Pons (tissue), 1 donor: ENCODE results near the gene DNER.

Experiments
- DNase-seq: peaks from one replicate; pipeline ENCODE4 v3.0.0-alpha.2; 2016; ENCODE audit warnings: low spot score

DNER gene

DNA sequence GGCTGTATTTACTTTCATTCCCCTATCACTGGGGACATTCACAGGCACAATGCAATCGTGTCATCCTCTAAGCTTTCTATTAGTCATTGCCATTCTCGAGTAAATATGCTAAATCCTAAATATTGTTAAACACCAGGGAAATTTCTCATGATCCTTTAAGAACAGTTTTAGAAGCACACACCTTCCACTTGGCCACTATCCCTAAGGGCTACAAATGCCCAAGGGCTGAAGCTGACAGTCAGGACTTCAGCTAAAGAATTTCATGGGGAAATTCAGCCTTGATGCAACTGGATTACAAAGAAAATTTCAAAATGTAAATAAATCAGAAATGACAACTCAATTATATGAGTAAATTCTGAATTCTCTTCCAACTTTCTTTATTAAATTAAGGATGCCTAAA, 280.2 kb downstream of the DNER start:
- DNase-seq, result peak; percentile 26

DNA sequence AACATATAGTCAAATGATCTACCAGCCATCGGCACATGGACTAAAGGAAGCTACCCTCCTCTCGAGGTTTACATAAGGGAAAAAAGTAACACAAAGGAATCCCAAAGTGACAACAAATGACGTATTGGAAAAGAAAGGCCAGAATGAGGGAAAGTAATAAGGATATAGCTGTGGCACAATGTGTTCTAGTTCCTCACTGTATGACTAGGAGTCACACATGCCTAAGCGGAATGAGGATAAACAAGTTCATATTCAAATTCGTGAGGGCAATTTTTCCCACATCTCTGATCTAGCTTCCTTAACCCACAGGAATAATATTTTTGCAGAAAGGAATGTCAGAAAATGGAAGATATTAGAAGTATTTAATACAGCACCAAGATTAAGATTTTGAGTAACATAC, 281.0 kb downstream of the DNER start:
- no peak for DNase-seq

DNA sequence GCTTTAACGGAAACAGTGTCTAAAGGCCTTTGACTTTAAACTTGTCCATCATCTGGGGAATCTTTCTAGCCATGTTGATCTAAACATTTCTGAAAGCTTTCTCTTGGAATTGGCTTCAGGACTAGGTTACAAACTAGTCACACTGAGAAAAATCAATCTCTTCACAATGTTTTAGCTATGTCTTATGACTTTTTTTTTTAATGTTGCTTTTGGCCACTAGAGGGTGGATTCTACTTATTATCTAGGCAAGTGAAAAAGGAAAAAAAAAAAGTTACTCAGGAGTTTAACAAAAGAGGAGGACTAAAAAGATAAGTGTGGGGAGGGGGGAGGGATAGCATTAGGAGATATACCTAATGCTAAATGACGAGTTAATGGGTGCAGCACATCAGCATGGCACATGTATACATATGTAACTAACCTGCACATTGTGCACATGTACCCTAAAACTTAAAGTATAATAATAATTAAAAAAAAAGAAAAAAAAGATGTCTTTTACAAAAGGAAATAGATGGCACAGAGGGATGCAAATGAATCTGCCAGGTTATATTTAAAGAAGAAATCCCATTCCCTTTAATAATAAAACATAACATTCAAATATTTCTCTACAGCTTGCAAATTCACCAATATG, 282.9 kb downstream of the DNER start:
- peak; percentile 87 for DNase-seq

GRCh38 chr2:229429589-229429988, 284.8 kb downstream of the DNER start:
- DNase-seq, result no peak

DNA sequence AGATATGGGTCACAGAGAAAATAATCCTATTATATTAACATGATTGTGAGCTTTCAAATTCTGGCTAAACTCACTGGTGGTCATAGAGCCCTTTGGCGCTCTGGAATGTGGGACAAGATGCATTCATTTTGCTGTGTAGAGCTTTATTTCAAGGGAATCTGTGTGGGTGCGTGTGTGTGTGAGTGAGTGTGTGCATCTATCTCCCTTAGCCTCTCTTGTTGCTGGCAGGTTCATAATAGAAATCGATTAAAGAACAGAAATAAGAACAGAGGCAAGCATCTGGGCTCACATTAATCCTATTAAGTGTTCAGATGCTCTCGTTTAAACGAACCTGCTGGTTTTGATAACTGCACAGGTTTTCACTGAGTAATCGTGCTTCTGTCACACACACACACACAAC, 287.9 kb downstream of the DNER start:
- DNase-seq, result no peak

- no peak for DNase-seq
These were observed 288.8 kb downstream of the DNER start for GRCh38 chr2:229425598-229425997.

DNA sequence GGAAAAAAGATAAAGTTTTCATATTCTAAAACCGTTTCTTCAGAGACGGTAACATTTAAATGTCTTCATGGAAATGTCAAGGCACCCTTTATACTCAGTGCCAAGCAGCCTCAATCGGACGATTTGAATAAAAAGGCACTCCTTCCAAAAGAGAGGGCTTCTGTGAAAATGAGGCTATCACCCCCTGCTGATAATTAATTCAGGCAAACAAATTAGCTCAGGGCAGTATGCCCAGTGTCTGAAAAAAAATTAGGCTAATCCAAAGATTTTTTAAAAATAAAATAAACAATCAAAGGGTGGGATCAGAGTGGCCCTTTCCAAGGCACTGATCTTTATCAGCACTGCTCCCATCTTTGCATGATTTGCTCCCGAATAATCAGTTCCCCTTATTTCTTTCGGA, 292.3 kb downstream of the DNER start:
- peak; percentile 58 for DNase-seq

- peak; percentile 36 for DNase-seq
These were observed 295.2 kb downstream of the DNER start for GRCh38 chr2:229419158-229419557.

DNA sequence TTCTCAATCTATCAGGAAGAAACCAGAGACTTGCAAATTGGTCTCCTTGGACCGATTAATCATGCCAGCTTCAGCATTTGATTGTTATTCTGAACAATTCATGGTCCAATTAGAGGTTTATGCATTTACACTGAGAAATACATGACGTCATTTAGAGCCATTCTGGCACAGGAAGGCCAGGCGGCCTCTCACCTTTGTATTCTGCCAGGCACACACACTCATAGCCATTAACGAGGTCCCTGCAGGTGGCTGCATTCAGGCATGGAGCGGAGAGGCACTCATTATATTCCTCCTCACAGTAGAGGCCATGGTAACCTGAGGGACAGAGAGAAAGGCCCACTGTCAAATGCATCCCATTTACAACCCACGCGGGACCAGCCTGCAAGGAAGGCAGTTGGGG, 296.4 kb downstream of the DNER start:
- no peak for DNase-seq

- no peak for DNase-seq
These were observed 297.2 kb downstream of the DNER start for GRCh38 chr2:229417176-229417575.

GRCh38 chr2:229416116-229416694, 298.1 kb downstream of the DNER start:
- peak; percentile 86 for DNase-seq

DNA sequence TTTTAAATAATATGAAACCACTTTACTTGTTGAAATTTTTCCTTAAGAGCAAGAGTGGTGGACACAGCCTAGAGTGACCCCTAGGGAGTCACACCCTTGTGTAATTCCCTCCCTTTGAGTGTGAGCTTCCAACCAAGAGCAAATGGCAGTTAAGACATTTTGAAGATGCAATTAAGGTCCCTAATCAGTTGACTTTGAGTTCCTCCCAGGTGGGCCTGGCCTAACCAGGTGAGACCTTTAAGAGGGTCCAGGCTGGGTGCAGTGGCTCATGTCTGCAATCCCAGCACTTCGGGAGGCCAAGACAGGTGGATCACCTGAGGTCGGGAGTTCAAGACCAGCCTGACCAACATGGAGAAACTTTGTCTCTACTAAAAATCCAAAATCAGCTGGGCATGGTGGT, 299.7 kb downstream of the DNER start:
- DNase-seq, result no peak

- no peak for DNase-seq
These were observed 301.7 kb downstream of the DNER start for GRCh38 chr2:229412686-229413085.

GRCh38 chr2:229410946-229411345, 303.4 kb downstream of the DNER start:
- no peak for DNase-seq

DNA sequence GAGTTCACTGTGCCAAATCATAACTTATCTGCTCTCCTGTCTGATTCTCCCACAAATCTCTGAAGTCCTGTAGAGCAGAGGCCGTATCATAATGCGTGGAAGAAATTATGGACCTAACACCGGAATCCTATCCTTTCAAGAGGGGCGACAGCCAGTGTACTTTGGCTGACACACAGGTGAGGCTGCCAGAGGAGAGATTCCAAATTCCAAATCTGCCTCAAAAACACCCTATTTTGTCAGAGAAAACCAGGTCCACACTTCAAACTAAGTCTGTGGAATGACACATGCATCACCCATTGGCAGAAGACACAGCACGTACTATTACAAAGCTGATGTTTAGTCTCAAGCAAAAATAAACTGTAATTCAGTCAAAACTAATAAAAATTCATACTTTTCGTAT, 304.1 kb downstream of the DNER start:
- no peak for DNase-seq

GRCh38 chr2:229409751-229410181, 304.6 kb downstream of the DNER start:
- no peak for DNase-seq

GRCh38 chr2:229408962-229409361, 305.4 kb downstream of the DNER start:
- DNase-seq, result no peak

DNA sequence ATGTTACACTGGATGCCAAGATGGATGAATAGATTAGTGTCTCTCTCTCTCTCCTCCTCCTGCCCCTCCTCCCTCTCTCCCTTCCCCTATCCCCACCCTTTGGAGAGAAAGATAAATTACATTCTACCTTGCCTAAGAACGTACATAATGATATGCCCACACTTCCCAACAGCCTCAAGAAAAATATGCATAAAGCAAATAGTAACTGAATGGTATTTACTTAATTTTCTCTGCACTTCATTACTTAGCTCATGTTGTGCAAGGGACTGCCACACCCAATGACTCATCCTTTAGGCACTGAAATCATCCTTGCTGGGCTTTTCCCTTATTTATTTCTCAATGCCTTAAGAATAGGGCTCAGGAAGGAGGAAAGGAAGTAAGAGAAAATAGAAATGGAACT, 306.0 kb downstream of the DNER start:
- no peak for DNase-seq

DNA sequence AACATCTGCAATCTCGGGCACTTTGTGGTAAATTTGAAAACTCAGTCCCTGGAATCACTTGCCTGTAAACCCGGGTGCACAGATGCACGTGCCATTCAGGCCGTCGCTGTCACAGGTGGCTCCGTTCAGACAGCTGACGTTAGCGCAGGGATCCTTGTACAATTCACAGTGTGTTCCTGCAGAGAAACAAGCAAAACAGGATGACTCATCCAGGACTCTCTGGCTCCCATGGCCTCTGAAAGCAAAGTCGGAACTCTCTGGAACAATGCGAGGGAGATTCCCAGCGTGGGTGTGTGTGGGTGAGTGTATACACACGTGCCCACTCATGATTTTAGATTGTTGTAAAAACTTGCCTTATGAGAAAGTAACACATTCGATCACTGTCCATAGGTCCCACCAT, 307.2 kb downstream of the DNER start:
- DNase-seq, result peak; percentile 77

DNA sequence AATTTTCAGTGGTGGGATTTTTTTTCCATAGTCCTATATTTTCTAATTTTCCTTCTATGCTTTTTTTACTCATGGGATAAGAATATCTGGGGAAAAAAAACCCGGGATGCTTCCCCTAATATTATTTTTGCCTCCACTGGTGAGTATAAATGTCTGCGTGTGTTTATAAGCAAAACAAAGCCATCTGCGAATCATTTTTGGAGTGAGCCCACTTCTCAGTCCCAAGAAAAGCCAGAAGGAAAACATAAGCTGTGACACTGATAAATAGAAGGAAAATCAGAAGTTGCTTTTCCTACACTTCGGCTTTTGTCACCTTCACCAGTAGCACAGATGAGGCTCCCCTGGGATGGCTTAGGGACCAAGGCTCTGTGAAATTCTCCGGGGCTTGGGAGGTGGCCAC, 308.6 kb downstream of the DNER start:
- no peak for DNase-seq

GRCh38 chr2:229403296-229403695, 311.1 kb downstream of the DNER start:
- no peak for DNase-seq

- no peak for DNase-seq
These were observed 313.0 kb downstream of the DNER start for GRCh38 chr2:229401171-229401865.

DNA sequence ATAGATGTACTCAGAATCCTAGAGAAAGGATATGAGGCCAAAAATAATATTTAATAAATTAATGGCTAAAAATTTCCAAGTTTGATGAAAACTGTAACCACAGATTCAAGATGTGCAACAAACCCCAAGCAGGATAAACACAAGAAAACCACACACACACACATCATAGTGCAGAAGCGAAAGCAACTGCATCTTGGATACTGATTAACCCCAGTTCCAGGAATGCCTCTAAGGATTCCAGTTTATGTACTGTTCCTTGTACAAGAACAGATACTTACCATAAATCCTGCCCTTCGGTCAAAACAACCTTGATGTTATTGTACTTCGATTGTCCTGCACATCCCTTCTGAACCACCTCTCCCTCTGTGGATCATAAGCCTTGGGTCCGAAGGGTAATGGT, 320.4 kb downstream of the DNER start:
- no peak for DNase-seq

GRCh38 chr2:229392196-229392595, 322.2 kb downstream of the DNER start:
- peak; percentile 81 for DNase-seq
